ENCODE results near the gene FKBP10. TPM values are rescaled to one million over a fixed set of nuclear protein-coding genes. Genes with fewer than 3 reads are reported as not detected.

FKBP10 gene
- total RNA-seq, 2 donors from 2014 or later: 10.3 to 12.8 TPM

DNA sequence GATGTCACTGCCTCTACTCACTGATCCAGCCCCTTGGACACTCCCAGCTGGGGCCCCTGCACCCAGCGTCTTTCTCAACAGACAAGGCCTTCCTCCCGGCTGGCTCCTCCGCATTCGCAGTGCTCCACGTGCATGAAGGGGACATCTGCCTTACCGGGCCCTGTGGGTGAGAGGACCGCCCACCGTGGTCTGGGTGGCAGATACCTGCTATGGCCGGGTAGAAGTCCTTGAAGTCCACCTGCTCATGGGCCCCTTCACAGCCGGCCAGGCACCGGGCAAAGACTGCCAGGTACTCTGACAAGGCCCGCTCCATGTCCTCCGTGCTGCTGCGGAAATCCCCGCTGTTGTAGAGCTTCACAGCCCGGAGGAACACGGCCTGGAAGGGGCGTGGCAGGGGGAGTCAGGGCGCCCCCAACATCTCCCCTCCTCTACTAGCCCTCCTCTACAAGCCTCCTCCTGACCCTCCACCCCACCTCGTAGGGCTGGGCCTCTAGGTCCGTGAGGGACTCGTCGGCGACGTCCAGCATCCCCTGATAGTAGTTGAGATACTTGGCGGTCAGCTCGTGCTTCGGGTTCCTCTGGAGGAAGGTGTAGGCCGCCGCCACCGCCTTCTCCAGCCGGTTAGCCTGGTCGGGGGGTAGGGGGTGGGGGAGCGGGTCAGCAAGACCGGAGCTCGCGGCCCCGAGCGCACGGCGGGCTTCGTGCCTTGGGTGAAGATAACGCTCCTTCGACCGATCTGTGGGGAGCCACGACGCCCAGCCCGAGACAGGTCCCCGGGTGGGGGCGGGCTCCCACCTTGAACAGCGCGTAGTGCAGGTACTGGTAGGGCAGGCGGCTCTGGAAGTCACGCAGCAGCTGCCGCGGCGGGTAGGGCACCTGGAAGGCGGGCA, 1.9 kb upstream of the FKBP10 start:
- Histone ChIP-seq H3K4me3 (peak overlapping the region; percentile 79), H3K9ac (ENCODE audit: low read depth in 2 of 2, low read length in 2 of 2) (peak overlapping the region; percentile 74 to 79), H3K27me3 (no peaks in the 10 kb centered on the region), H3K9me3 (no peaks in the 10 kb centered on the region), H3K4me1 (peaks cover 19% of the 10 kb centered on the region), H3K27ac (peak overlapping the region; percentile 70), H3K36me3 (no peaks in the 10 kb centered on the region)
- no peak for DNase-seq
- intact Hi-C loops (cut with DNase I): no loop called here
- TF ChIP-seq, protein P1, sequence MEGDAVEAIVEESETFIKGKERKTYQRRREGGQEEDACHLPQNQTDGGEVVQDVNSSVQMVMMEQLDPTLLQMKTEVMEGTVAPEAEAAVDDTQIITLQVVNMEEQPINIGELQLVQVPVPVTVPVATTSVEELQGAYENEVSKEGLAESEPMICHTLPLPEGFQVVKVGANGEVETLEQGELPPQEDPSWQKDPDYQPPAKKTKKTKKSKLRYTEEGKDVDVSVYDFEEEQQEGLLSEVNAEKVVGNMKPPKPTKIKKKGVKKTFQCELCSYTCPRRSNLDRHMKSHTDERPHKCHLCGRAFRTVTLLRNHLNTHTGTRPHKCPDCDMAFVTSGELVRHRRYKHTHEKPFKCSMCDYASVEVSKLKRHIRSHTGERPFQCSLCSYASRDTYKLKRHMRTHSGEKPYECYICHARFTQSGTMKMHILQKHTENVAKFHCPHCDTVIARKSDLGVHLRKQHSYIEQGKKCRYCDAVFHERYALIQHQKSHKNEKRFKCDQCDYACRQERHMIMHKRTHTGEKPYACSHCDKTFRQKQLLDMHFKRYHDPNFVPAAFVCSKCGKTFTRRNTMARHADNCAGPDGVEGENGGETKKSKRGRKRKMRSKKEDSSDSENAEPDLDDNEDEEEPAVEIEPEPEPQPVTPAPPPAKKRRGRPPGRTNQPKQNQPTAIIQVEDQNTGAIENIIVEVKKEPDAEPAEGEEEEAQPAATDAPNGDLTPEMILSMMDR (IDR thresholded peaks at IDR 0.05): no peak

DNA sequence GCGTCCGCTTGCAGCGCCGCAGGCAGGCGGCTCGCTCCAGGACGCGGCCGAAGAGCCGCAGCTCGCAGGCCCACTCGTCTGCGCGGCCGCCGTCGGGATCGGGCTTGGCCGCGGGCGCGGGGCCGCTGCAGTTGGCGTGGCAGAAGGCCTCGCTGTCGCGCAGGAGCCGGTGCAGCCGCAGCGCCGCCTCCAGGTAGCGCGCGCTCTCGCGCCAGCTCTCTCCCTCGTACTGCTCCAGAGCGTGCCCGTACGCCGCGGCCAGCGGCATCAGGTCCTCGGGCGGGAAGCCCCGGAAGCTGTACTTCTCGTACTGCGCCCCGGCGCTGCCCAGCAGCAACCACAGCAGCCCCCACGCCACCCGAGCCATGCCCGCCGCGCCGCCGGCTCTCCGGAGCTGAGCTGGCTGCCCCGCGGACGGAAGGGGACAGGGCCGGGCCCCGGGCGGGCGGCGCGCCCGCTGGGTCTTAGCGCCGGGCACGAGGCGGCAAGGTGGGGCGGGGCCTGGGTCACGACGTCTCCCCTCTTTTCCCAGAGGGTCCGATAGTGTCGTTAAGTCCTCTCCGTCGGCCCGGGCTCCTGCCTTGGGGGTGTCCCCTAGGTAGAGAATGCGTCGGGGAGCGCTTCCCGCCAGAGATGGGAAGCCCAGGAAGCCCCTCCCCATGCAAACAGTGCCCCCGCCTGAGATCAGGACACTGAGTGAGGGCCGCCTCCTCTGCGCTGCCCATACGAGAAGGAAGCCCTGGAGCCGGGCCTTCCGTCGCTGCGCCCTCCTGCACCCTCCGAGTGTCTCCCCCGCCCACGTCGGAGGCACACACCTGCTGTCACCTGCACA, 1.0 kb upstream of the FKBP10 start, which contains the start of gene P3H4:
P3H4 (minus strand) TSS at position 401 of the 832 bp plus-strand sequence; CDS start at position 367, 34 bp downstream.
- peak; percentile 86 for DNase-seq
- Histone ChIP-seq H3K36me3 (no peaks in the 10 kb centered on the region), H3K4me3 (peak within 1 kb of the TSS; percentile 79), H3K4me1 (peaks cover 19% of the 10 kb centered on the region), H3K9ac (ENCODE audit: low read depth in 2 of 2, low read length in 2 of 2) (peak within 1 kb of the TSS; percentile 74 to 79), H3K27ac (peak within 1 kb of the TSS; percentile 70), H3K27me3 (no peaks in the 10 kb centered on the region), H3K9me3 (no peaks in the 10 kb centered on the region)
- intact Hi-C loops (cut with DNase I): no loop called here
- TF ChIP-seq, protein P1 (IDR thresholded peaks at IDR 0.05): peak; percentile 64

DNA sequence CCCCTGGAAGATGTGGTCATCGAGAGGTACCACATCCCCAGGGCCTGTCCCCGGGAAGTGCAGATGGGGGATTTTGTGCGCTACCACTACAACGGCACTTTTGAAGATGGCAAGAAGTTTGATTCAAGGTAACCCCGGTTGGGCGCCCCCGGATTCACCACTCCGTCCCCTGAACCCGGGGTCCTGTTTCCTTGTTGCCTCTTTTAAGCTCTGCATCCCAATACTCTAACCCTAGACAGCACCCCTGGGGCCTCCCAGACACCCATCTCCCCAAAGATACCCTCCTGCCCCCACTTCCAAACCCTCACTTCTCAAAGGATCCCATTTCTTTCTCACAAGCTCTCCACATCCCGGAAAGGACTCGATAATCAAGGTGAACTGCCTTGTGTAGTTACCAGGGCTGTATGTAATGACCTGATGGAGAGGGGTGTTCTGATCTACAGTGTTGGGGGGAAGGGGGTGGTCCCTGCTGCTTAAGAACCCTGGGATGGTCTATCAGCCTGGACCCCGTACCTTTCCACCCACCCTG, 412 bp downstream of the FKBP10 start:
- no peak for DNase-seq
- Histone ChIP-seq H3K27me3 (no peaks in the 10 kb centered on the region), H3K36me3 (no peaks in the 10 kb centered on the region), H3K9me3 (no peaks in the 10 kb centered on the region), H3K9ac (ENCODE audit: low read depth in 2 of 2, low read length in 2 of 2) (no peak overlapping the region), H3K4me1 (peaks cover 19% of the 10 kb centered on the region), H3K4me3 (peak overlapping the region; percentile 79), H3K27ac (no peak overlapping the region)
- intact Hi-C loops (cut with DNase I): no loop called here
- TF ChIP-seq, protein P1 (IDR thresholded peaks at IDR 0.05): no peak

GRCh38 chr17:41813699-41814124, 908 bp downstream of the FKBP10 start:
- peaks cover 19% of the 10 kb centered on the region for H3K4me1 ChIP-seq
- H3K4me3 ChIP-seq: no peak overlapping the region
- H3K27me3 ChIP-seq: no peaks in the 10 kb centered on the region
- H3K9ac ChIP-seq (ENCODE audit: low read depth in 2 of 2, low read length in 2 of 2): no peak overlapping the region
- DNase-seq: no peak
- H3K36me3 ChIP-seq: no peaks in the 10 kb centered on the region
- H3K27ac ChIP-seq: no peak overlapping the region
- intact Hi-C loops (cut with DNase I): no loop called here
- no peaks in the 10 kb centered on the region for H3K9me3 ChIP-seq
- TF ChIP-seq, protein P1 (IDR thresholded peaks at IDR 0.05): no peak

DNA sequence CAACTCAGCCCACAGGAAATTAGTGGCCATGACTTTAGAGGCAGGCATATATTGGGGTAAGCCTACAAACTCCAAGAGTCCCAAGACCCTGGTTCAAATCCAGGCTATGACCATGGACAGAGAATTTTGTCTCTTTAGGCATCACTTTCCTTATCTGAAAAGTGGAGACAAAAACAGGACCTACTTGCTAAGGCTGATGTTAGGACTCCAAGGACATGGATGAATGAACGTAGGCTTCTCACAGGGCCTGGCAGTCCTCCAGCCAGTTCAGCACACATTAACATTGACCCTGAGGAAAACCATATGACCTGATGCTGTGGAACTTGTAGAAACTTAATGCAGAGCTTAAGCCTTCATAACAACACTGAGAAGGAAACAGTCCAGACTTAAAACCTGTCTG, 1.4 kb downstream of the FKBP10 start:
- H3K9ac ChIP-seq (ENCODE audit: low read depth in 2 of 2, low read length in 2 of 2): no peak overlapping the region
- intact Hi-C loops (cut with DNase I): no loop called here

More for the DNA sequence above, 1.4 kb downstream of the FKBP10 start:
- Histone ChIP-seq H3K27ac (no peak overlapping the region), H3K4me3 (no peak overlapping the region), H3K27me3 (no peaks in the 10 kb centered on the region), H3K36me3 (no peaks in the 10 kb centered on the region), H3K9me3 (no peaks in the 10 kb centered on the region), H3K4me1 (peaks cover 19% of the 10 kb centered on the region)
- DNase-seq: no peak
- TF ChIP-seq, protein P1 (IDR thresholded peaks at IDR 0.05): no peak
